ENCODE results near the gene ABR.

GRCh38 chr17:1002412-1002753 is 177.4 kb downstream of the ABR start:
- TF ChIP-seq CTCF (IDR thresholded peaks at IDR 0.05; ENCODE audit: low read length) = no peak
- TF ChIP-seq EZH2 (optimal IDR thresholded peaks at IDR 0.05; ENCODE audit: low read depth, low read length) = no peak
- no peak for TF ChIP-seq EZH2phosphoT487 (IDR thresholded peaks at IDR 0.05; ENCODE audit: low read length)

All from MM.1S (cell line).